Subcutaneous adipose tissue (tissue), 4 donors: ENCODE results near the gene HES5. TPM values are rescaled to one million over a fixed set of nuclear protein-coding genes. Genes with fewer than 3 reads are reported as not detected.

Source experiments
- CTCF ChIP-seq: fragments of 450-650 bp; IDR thresholded peaks from one replicate; pipeline ENCODE4 v1.5.1; 2016; ENCODE audit warnings: low read depth, mild to moderate bottlenecking, control low read depth, antibody characterized with exemption, moderate library complexity
- total RNA-seq, 4 donors: library from RNA; depleted of rRNA; stranded (reverse); fragments of >200 nt; gene quantifications; one replicate each; pipeline ENCODE4 v1.1.0, GENCODE V29; 2016

The HES5 gene
- total RNA-seq, 4 donors from 2014 or later: 0.57 TPM; not detected in 3

- no peak for TF ChIP-seq CTCF
Observed at GRCh38 chr1:2480236-2480985, 49.7 kb downstream of the HES5 start.

GRCh38 chr1:2479618-2480017 is 50.4 kb downstream of the HES5 start:
- no peak for TF ChIP-seq CTCF

GRCh38 chr1:2479186-2479585 is 50.9 kb downstream of the HES5 start:
- TF ChIP-seq CTCF: no peak

Other genes with a start within 250 kb of the HES5 start
- gene MORN1, start 138.7 kb downstream of the HES5 start, total RNA-seq: 1 to 10 TPM; 2.8 to 9.6 (median 4.3) TPM
- 10 to 100 TPM; 60.5 to 92.3 (median 76.4) TPM for gene RER1, start 138.4 kb downstream of the HES5 start, total RNA-seq
- gene PEX10, start 117.7 kb downstream of the HES5 start, total RNA-seq: 10 to 100 TPM; 16.0 to 45.0 (median 27.3) TPM
- under 1 TPM in 2 of 4 donors, not detected in 2; 0.22 to 0.68 TPM for gene PLCH2, start 54.0 kb downstream of the HES5 start, total RNA-seq
- 10 to 100 TPM; 11.4 to 24.4 (median 21.7) TPM for gene PANK4, start 3.7 kb downstream of the HES5 start, total RNA-seq
- gene TNFRSF14, start 26.1 kb upstream of the HES5 start, total RNA-seq: 10 to 100 TPM; 34.4 to 94.6 (median 61.0) TPM
- 10 to 100 TPM in 1 of 4 donors, 1 to 10 TPM in 3; 6.4 to 11.1 (median 7.4) TPM for gene PRXL2B, start 56.5 kb upstream of the HES5 start, total RNA-seq
- 1 to 10 TPM in 2 of 4 donors, not detected in 2; 1.3 to 4.0 TPM for gene MMEL1, start 102.8 kb upstream of the HES5 start, total RNA-seq